Smooth muscle cell (in vitro differentiated cells): ENCODE measurements around the gene THYN1. TPM values are rescaled to one million over a fixed set of nuclear protein-coding genes. Genes with fewer than 3 reads are reported as not detected.

Experiments
- DNase-seq: peaks from one replicate; lab custom pipeline; 2025; ENCODE audit not compliant: unreplicated experiment; lab: John Stamatoyannopoulos, UW
- H2AFZ ChIP-seq: fragments of 200-600 bp; sonication (generic); 2 replicates; pipeline ENCODE4 v1.6.0; 2016; ENCODE audit warnings: antibody characterized with exemption, low read depth, mild to moderate bottlenecking
- H3F3A ChIP-seq: fragments of 200-600 bp; sonication (generic); 2 replicates; pipeline ENCODE4 v1.6.0; 2017; ENCODE audit warnings: antibody characterized with exemption, low read depth
- H3K27ac ChIP-seq: fragments of 200-600 bp; sonication (generic); 2 replicates; pipeline ENCODE4 v1.5.1; 2016; ENCODE audit warnings: low read depth, mild to moderate bottlenecking
- H3K27me3 ChIP-seq: fragments of 200-600 bp; sonication (generic); 2 replicates; pipeline ENCODE4 v1.6.1; 2016; ENCODE audit warnings: low read depth, mild to moderate bottlenecking
- H3K36me3 ChIP-seq: fragments of 200-600 bp; sonication (generic); 2 replicates; pipeline ENCODE4 v1.5.1; 2016; ENCODE audit warnings: low read depth
- H3K4me1 ChIP-seq: fragments of 200-600 bp; sonication (generic); 2 replicates; pipeline ENCODE4 v1.5.1; 2016; ENCODE audit warnings: low read depth
- H3K4me2 ChIP-seq: fragments of 200-600 bp; sonication (generic); 2 replicates; pipeline ENCODE4 v1.6.0; 2016; ENCODE audit warnings: mild to moderate bottlenecking
- H3K4me3 ChIP-seq: fragments of 200-600 bp; sonication (generic); 2 replicates; pipeline ENCODE4 v1.5.1; 2016; ENCODE audit warnings: mild to moderate bottlenecking
- H3K79me2 ChIP-seq: fragments of 200-600 bp; sonication (generic); 2 replicates; pipeline ENCODE4 v1.6.0; 2016; ENCODE audit warnings: low read depth, mild to moderate bottlenecking
- H3K9ac ChIP-seq: fragments of 200-600 bp; sonication (generic); 2 replicates; pipeline ENCODE4 v1.6.0; 2016; ENCODE audit warnings: low read depth
- H3K9me3 ChIP-seq: fragments of 200-600 bp; sonication (generic); replicated peaks from 2 replicates; pipeline ENCODE4 v1.5.1; 2016; ENCODE audit warnings: low read depth
- H4K20me1 ChIP-seq: fragments of 200-600 bp; sonication (generic); 2 replicates; pipeline ENCODE4 v1.6.0; 2016; ENCODE audit warnings: low read depth
- WGBS: methylation state at CpG from one replicate; pipeline ENCODE4 v1.1.7; 2016; ENCODE audit warnings: low lambda C conversion rate; 5-methylcytosine and 5-hydroxymethylcytosine counted together
- polyA plus RNA-seq: library from polyadenylated mRNA; unstranded; fragments of >200 nt; fragmentation: Nextera tagmentation; extraction: Ambion mirVana; gene quantifications from 2 replicates; pipeline ENCODE4 v1.2.1, GENCODE V29; 2016
- total RNA-seq: library from RNA; depleted of rRNA; stranded (reverse); fragments of >200 nt; gene quantifications from 2 replicates; pipeline ENCODE4 v1.2.3, GENCODE V29; 2014
- TF ChIP-seq, protein P1 (sequence below): fragments of 200-600 bp; sonication (generic); IDR thresholded peaks from 2 replicates; pipeline ENCODE4 v1.5.1; 2017; ENCODE audit warnings: borderline replicate concordance, mild to moderate bottlenecking, antibody characterized with exemption; ENCODE audit not compliant: insufficient read depth, poor library complexity, severe bottlenecking

Gene THYN1
- total and polyA plus RNA-seq, 2 experiments from 2014 or later = 41.3 to 49.7 TPM

DNA sequence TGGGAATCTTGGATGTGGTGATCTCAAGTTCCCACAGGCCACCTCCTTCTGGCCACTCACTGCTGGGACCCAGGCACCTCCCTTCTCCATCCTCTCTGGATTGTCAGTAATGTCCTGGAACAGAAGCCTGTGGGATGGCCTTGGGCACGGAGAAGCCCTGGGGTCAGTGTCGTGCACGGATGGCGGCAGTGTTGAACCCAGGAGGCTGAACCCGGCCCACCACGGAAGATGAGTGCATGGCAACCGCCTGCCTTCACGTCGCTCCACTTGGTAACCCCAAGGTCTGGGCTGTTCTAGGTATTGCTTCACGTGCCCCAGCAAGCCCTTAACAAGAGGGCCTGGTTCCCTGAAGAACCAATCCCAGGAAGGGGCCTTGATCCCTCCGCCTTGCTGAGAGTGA is 7.1 kb downstream of the THYN1 start:
- WGBS = 94% methylated on average over 11 of the region's 11 CpGs
- peaks cover 14% of the 10 kb centered on the region for H3K36me3 ChIP-seq
- H4K20me1 ChIP-seq = no peaks in the 10 kb centered on the region
- H3K4me2 ChIP-seq = no peak overlapping the region
- H3K9me3 ChIP-seq = no peaks in the 10 kb centered on the region
- no peaks in the 10 kb centered on the region for H3K79me2 ChIP-seq
- no peak overlapping the region for H3K9ac ChIP-seq
- TF ChIP-seq, protein P1, sequence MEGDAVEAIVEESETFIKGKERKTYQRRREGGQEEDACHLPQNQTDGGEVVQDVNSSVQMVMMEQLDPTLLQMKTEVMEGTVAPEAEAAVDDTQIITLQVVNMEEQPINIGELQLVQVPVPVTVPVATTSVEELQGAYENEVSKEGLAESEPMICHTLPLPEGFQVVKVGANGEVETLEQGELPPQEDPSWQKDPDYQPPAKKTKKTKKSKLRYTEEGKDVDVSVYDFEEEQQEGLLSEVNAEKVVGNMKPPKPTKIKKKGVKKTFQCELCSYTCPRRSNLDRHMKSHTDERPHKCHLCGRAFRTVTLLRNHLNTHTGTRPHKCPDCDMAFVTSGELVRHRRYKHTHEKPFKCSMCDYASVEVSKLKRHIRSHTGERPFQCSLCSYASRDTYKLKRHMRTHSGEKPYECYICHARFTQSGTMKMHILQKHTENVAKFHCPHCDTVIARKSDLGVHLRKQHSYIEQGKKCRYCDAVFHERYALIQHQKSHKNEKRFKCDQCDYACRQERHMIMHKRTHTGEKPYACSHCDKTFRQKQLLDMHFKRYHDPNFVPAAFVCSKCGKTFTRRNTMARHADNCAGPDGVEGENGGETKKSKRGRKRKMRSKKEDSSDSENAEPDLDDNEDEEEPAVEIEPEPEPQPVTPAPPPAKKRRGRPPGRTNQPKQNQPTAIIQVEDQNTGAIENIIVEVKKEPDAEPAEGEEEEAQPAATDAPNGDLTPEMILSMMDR = no peak
- H3K27ac ChIP-seq = no peak overlapping the region
- DNase-seq = no peak
- H3F3A ChIP-seq = no peaks in the 10 kb centered on the region
- H3K4me1 ChIP-seq = no peaks in the 10 kb centered on the region
- no peak overlapping the region for H2AFZ ChIP-seq
- no peaks in the 10 kb centered on the region for H3K27me3 ChIP-seq
- no peak overlapping the region for H3K4me3 ChIP-seq

DNA sequence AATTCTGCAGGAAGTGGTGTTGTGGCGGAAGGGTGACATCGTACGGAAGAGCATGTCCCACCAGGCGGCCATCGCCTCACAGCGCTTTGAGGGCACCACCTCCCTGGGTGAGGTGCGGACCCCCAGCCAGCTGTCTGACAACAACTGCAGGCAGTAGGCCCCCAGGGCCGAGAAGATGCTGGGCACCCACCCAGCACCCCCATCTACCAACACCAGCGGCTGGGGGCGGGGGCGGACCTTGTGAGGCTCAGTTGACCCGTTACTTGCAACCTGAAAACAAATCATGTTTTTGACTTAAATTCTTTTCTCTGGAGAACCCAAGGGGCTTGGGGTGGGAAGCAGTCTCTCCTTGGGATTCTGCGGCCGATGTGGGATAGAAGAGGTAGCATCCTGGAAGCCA is 7.7 kb downstream of the THYN1 start:
- H3K4me3 ChIP-seq = no peak overlapping the region
- TF ChIP-seq, protein P1 = no peak
- peaks cover 14% of the 10 kb centered on the region for H3K36me3 ChIP-seq
- DNase-seq = no peak
- no peaks in the 10 kb centered on the region for H3F3A ChIP-seq
- no peak overlapping the region for H3K27ac ChIP-seq
- no peaks in the 10 kb centered on the region for H3K79me2 ChIP-seq
- H3K9ac ChIP-seq = no peak overlapping the region
- H2AFZ ChIP-seq = no peak overlapping the region
- no peaks in the 10 kb centered on the region for H3K9me3 ChIP-seq
- H4K20me1 ChIP-seq = no peaks in the 10 kb centered on the region
- H3K4me1 ChIP-seq = no peaks in the 10 kb centered on the region
- 98% methylated on average over 14 of the region's 14 CpGs for WGBS
- no peak overlapping the region for H3K4me2 ChIP-seq
- no peaks in the 10 kb centered on the region for H3K27me3 ChIP-seq

DNA sequence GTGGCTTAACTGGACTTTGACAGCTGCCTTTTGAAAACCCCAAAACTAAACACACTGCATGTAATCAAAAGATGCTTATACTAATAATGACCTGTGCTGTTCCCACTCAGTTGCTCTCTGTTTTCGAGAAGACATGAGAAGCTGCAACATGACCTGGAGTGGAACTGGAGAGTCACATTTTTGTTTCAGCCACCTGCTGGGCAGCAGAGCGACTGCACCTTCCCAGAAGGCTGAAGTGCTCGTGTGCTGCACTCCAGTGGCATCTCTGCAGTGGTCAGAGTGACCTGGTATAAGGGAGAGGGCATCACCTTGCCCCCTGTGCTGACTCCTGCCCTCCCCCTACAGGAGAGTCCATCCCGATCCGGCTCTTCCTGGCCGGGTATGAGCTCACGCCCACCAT is 8.6 kb downstream of the THYN1 start:
- Histone ChIP-seq H4K20me1 (no peaks in the 10 kb centered on the region), H3K4me3 (no peak overlapping the region), H3F3A (no peaks in the 10 kb centered on the region), H3K9ac (no peak overlapping the region), H3K27ac (no peak overlapping the region), H3K36me3 (peaks cover 14% of the 10 kb centered on the region), H3K4me1 (no peaks in the 10 kb centered on the region), H3K27me3 (no peaks in the 10 kb centered on the region), H2AFZ (no peak overlapping the region), H3K79me2 (no peaks in the 10 kb centered on the region), H3K4me2 (no peak overlapping the region), H3K9me3 (no peaks in the 10 kb centered on the region)
- DNase-seq = no peak
- TF ChIP-seq, protein P1 = peak; percentile 32
- 72% methylated on average over 7 of the region's 7 CpGs for WGBS

DNA sequence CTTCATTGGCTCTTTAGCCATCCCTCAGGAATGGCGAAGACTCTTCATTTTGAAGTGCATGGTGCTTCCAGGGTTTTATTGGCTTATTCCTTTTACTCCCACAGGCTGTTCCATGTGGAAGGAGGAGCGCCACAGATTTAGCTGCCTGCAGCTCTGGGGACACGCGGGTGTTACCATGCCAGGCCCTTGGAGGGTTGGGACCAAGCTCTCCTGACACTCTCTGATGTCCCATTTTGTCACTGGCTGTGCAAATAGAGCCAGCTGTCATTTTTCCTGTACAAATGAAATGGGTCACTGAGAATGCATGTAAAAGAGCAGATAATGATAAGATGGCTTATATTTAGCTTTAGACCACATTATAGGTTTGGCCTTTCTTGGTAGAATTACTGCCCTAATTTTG is 9.2 kb downstream of the THYN1 start:
- Histone ChIP-seq H4K20me1 (no peaks in the 10 kb centered on the region), H3K4me3 (no peak overlapping the region), H3K36me3 (peaks cover 10% of the 10 kb centered on the region), H3K27ac (no peak overlapping the region), H2AFZ (no peak overlapping the region), H3K4me1 (no peaks in the 10 kb centered on the region), H3K9ac (no peak overlapping the region), H3K4me2 (no peak overlapping the region), H3K79me2 (no peaks in the 10 kb centered on the region), H3K27me3 (no peaks in the 10 kb centered on the region), H3K9me3 (no peaks in the 10 kb centered on the region), H3F3A (no peaks in the 10 kb centered on the region)
- TF ChIP-seq, protein P1 = no peak
- no peak for DNase-seq
- WGBS = 96% methylated on average over 4 of the region's 4 CpGs
